Measurements from ENCODE around the gene BMP2. TPM values are rescaled to one million over a fixed set of nuclear protein-coding genes. Genes with fewer than 3 reads are reported as not detected.
A peak's percentile ranks its signal among the peaks of the same experiment; 100 is the strongest.

BMP2 gene
- total RNA-seq, 3 donors from 2014 or later: 22.5 to 64.5 (median 46.1) TPM

DNA sequence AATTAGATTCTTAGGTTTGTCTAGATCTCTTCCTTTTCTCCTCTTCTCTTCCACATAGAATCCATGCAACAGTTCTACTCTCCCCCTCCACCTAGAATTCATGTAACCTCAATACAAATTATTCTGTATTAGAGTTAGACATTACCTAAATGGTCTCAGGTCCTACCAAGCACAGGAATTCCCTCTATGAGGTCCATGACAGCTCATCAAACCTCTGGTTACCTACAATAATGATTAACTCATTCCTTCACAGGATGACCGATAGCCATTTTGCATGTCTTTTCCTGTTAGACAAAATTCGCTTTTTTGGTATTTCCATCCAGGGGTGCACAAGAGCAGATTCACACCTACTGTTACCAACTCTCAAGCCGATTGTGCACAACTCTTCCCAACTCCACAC lies 27.4 kb upstream of the BMP2 start:
- DNase-seq (no peak), ATAC-seq (no peak)
- TF ChIP-seq, protein P1, sequence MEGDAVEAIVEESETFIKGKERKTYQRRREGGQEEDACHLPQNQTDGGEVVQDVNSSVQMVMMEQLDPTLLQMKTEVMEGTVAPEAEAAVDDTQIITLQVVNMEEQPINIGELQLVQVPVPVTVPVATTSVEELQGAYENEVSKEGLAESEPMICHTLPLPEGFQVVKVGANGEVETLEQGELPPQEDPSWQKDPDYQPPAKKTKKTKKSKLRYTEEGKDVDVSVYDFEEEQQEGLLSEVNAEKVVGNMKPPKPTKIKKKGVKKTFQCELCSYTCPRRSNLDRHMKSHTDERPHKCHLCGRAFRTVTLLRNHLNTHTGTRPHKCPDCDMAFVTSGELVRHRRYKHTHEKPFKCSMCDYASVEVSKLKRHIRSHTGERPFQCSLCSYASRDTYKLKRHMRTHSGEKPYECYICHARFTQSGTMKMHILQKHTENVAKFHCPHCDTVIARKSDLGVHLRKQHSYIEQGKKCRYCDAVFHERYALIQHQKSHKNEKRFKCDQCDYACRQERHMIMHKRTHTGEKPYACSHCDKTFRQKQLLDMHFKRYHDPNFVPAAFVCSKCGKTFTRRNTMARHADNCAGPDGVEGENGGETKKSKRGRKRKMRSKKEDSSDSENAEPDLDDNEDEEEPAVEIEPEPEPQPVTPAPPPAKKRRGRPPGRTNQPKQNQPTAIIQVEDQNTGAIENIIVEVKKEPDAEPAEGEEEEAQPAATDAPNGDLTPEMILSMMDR (IDR thresholded peaks at IDR 0.05): no peak
- Histone ChIP-seq H3K9me3 (no peaks in the 10 kb centered on the region), H3K4me1 (ENCODE audit: low read depth) (peaks cover 13% of the 10 kb centered on the region), H3K36me3 (ENCODE audit: low read depth) (no peaks in the 10 kb centered on the region), H3K4me3 (no peak overlapping the region)
- intact Hi-C loops (cut with DNase I, micrococcal nuclease): no loop called here

DNA sequence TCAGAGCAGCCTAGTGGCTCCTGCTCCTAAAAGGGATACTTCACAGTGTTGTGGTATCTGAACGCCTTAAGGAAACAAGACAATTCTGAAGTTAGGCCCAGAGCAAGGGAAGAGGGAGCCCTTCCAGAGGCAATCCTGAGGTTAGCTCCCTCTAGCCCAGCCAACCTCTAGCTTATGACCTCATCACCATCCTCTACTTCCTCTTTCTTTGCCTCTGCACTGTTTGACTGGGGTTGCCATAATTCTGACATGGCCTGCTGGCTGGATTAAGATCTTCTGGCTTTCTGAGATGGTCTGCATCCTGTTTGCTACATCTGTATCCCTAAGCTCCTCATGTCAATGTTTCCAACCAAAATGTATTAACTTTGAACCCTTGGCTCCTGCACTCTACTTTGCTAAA lies 23.3 kb upstream of the BMP2 start:
- Histone ChIP-seq H3K4me1 (ENCODE audit: low read depth) (no peaks in the 10 kb centered on the region), H3K4me3 (no peak overlapping the region), H3K9me3 (no peaks in the 10 kb centered on the region), H3K36me3 (ENCODE audit: low read depth) (no peaks in the 10 kb centered on the region)
- DNase-seq (no peak), ATAC-seq (no peak)
- intact Hi-C loops (cut with DNase I, micrococcal nuclease): no loop called here
- TF ChIP-seq, protein P1 (IDR thresholded peaks at IDR 0.05): no peak

DNA sequence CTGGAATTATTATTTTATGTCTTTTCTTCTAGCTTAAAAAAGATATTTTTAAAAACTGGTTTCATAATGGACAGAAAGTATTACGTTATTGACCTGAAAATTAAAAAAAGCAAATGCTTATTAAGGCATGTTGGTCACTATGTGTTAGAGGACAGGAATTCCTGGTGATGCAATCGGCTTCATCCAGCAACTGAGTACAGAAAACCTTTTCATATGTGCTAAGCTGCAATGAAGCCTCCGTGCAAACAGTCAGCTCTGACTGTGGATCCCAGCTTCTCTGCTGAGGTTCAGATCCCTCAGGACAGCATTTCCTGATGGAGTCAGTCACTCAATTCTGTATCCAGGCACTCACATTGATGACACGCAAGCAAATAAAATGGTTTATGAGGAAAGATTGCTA lies 22.7 kb upstream of the BMP2 start:
- TF ChIP-seq, protein P1 (IDR thresholded peaks at IDR 0.05): no peak
- DNase-seq (no peak), ATAC-seq (peak; percentile 23)
- intact Hi-C loops (cut with DNase I, micrococcal nuclease): no loop called here
- Histone ChIP-seq H3K9me3 (no peaks in the 10 kb centered on the region), H3K4me3 (no peak overlapping the region), H3K36me3 (ENCODE audit: low read depth) (no peaks in the 10 kb centered on the region), H3K4me1 (ENCODE audit: low read depth) (no peaks in the 10 kb centered on the region)

DNA sequence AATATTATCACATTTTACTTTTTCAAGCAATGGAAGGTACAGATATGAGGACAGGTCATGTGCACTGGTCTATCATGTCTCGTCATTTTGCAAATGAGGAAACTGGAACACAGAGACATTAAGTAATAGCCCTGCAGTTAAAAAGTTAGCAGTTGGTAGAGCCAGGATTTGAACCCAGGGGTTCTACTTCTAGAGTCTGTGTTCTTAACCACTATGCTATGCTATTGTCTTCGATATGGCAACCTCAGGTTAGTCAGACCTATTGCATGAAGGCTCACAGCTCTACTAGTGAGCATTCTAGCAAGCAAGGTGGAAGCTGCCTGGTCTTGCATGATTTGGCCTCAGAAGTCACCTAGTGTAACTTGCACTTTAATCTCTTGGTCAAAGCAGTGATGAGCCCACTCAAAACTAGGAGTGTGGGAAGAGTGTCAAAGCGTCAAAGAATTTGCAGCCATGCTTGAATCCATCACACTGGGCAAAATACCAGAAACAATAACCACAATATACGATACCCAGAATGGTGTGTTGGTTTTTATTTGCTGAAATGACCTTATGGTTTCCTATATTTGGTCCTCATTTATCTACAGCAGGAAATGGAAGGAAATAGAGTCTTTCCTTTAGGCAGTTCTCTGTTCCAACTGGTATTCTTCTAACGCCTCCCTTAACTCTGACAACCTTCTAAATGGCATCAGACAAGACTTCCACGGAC lies 20.4 kb upstream of the BMP2 start:
- intact Hi-C loops (cut with DNase I, micrococcal nuclease): no loop called here
- ATAC-seq (no peak), DNase-seq (no peak)
- TF ChIP-seq, protein P1 (IDR thresholded peaks at IDR 0.05): no peak
- H3K4me3 ChIP-seq: no peak overlapping the region
- H3K4me1 ChIP-seq (ENCODE audit: low read depth): no peaks in the 10 kb centered on the region
- no peaks in the 10 kb centered on the region for H3K9me3 ChIP-seq
- no peaks in the 10 kb centered on the region for H3K36me3 ChIP-seq (ENCODE audit: low read depth)

DNA sequence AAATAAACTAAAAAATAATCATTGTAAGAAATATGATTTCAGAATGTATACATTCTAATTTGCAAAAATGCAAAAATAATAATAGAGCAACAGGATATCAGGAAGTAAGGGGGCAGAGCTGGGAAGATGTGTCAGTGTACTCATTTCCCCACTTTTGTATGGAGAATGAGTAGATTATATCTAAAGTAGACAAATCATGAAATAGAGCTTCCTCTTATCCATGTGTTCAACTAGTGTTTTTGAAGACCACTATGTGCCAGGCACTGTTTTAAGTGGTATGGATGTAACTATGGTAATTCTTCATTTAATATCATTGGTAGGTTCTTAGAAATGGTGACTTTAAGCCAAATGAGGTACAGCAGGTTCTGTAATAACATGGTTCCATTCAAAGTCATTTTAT lies 17.0 kb upstream of the BMP2 start:
- H3K36me3 ChIP-seq (ENCODE audit: low read depth): no peaks in the 10 kb centered on the region
- H3K4me3 ChIP-seq: no peak overlapping the region
- H3K4me1 ChIP-seq (ENCODE audit: low read depth): no peaks in the 10 kb centered on the region
- DNase-seq (no peak), ATAC-seq (no peak)
- intact Hi-C loops (cut with DNase I, micrococcal nuclease): no loop called here
- H3K9me3 ChIP-seq: peaks cover 4% of the 10 kb centered on the region
- TF ChIP-seq, protein P1 (IDR thresholded peaks at IDR 0.05): no peak
